Brain microvascular endothelial cell (primary cell): ENCODE results near the gene HELZ.

ENCODE experiments used
- DNase-seq: peaks from one replicate; pipeline ENCODE4 v3.0.0-alpha.2; 2020
- H3K27ac ChIP-seq: fragments of 250-450 bp; sonication (Bioruptor Pico); 2 replicates; pipeline ENCODE4 v1.5.1; 2020; ENCODE audit warnings: mild to moderate bottlenecking, moderate library complexity
- H3K27me3 ChIP-seq: fragments of 250-450 bp; sonication (Bioruptor Pico); replicated peaks from 2 replicates; pipeline ENCODE4 v1.5.1; 2020; ENCODE audit warnings: mild to moderate bottlenecking
- H3K36me3 ChIP-seq: fragments of 250-450 bp; sonication (Bioruptor Pico); replicated peaks from 2 replicates; pipeline ENCODE4 v1.5.1; 2020; ENCODE audit warnings: mild to moderate bottlenecking
- H3K4me3 ChIP-seq: 2 replicates; pipeline ENCODE4 v1.5.1; 2011; ENCODE audit warnings: low read depth, mild to moderate bottlenecking, control low read depth, low read length, moderate library complexity
- CTCF ChIP-seq: IDR thresholded peaks from 2 replicates; pipeline ENCODE4 v1.5.1; 2011; ENCODE audit warnings: low read depth, mild to moderate bottlenecking, moderate library complexity, low read length, control low read depth, inconsistent platforms; ENCODE audit errors: missing control alignments
- in situ Hi-C: cut with HindIII; loops from 2 replicates; pipeline ENCODE4 v1.10.0; 2017; ENCODE audit warnings: low sequenced_read_pairs, low pct_ligation_motif_present

Gene HELZ

GRCh38 chr17:67225316-67225715 lies 19.7 kb downstream of the HELZ start:
- in situ Hi-C loops = no loop called here
- Histone ChIP-seq H3K36me3 (no peaks in the 10 kb centered on the region), H3K27me3 (no peaks in the 10 kb centered on the region), H3K4me3 (no peak overlapping the region), H3K27ac (no peak overlapping the region)
- no peak for TF ChIP-seq CTCF
- no peak for DNase-seq

GRCh38 chr17:67224736-67225135 lies 20.3 kb downstream of the HELZ start:
- H3K36me3 ChIP-seq = no peaks in the 10 kb centered on the region
- TF ChIP-seq CTCF = no peak

GRCh38 chr17:67223924-67224323 lies 21.1 kb downstream of the HELZ start:
- TF ChIP-seq CTCF = no peak
- in situ Hi-C loops = no loop called here
- Histone ChIP-seq H3K36me3 (no peaks in the 10 kb centered on the region), H3K27ac (no peak overlapping the region), H3K4me3 (no peak overlapping the region), H3K27me3 (no peaks in the 10 kb centered on the region)
- DNase-seq = no peak

More at GRCh38 chr17:67224736-67225135, 20.3 kb downstream of the HELZ start:
- no peak overlapping the region for H3K4me3 ChIP-seq
- no peak for DNase-seq
- no peaks in the 10 kb centered on the region for H3K27me3 ChIP-seq
- in situ Hi-C loops = no loop called here
- H3K27ac ChIP-seq = no peak overlapping the region

- DNase-seq = peak; percentile 51
- Histone ChIP-seq H3K27ac (no peak overlapping the region), H3K4me3 (no peak overlapping the region), H3K27me3 (no peaks in the 10 kb centered on the region), H3K36me3 (peaks cover 7% of the 10 kb centered on the region)
- in situ Hi-C loops = no loop called here
- TF ChIP-seq CTCF = peak; percentile 80
These were observed 23.7 kb downstream of the HELZ start for GRCh38 chr17:67221062-67221998.

GRCh38 chr17:67218385-67218950 lies 26.5 kb downstream of the HELZ start:
- no peak for TF ChIP-seq CTCF
- no peak overlapping the region for H3K4me3 ChIP-seq
- H3K27ac ChIP-seq = peak overlapping the region; percentile 6
- DNase-seq = peak; percentile 42
- peaks cover 7% of the 10 kb centered on the region for H3K36me3 ChIP-seq
- no peaks in the 10 kb centered on the region for H3K27me3 ChIP-seq
- in situ Hi-C loops = no loop called here
